SJSA1 (cell line): Measurements from ENCODE around the gene JAG2. TPM values are rescaled to one million over a fixed set of nuclear protein-coding genes. Genes with fewer than 3 reads are reported as not detected.

Experiments used
- DNase-seq, 2 experiments: peaks; one replicate each; pipeline ENCODE4 v3.0.0-alpha.2; 2015 to 2020; ENCODE audit warnings: low spot score in 2 of 2, low read depth in 1 of 2
- H3K27ac ChIP-seq: fragments of 250-450 bp; sonication (Bioruptor Pico); 2 replicates; pipeline ENCODE4 v1.5.1; 2020; ENCODE audit warnings: mild to moderate bottlenecking, moderate library complexity
- H3K27me3 ChIP-seq: fragments of 250-450 bp; sonication (Bioruptor Pico); replicated peaks from 2 replicates; pipeline ENCODE4 v1.5.1; 2020; ENCODE audit warnings: mild to moderate bottlenecking, moderate library complexity
- H3K36me3 ChIP-seq: fragments of 250-450 bp; sonication (Bioruptor Pico); 2 replicates; pipeline ENCODE4 v1.5.1; 2020; ENCODE audit warnings: mild to moderate bottlenecking
- H3K4me1 ChIP-seq: fragments of 250-450 bp; sonication (Bioruptor Pico); replicated peaks from 2 replicates; pipeline ENCODE4 v1.6.1; 2021; ENCODE audit warnings: mild to moderate bottlenecking
- H3K4me3 ChIP-seq: fragments of 250-450 bp; sonication (Bioruptor Pico); 2 replicates; pipeline ENCODE4 v1.5.1; 2020; ENCODE audit warnings: mild to moderate bottlenecking
- H3K9me3 ChIP-seq: fragments of 250-450 bp; sonication (Bioruptor Pico); replicated peaks from 2 replicates; pipeline ENCODE4 v1.5.1; 2020; ENCODE audit warnings: mild to moderate bottlenecking
- total RNA-seq: library from RNA; depleted of rRNA; stranded (reverse); fragments of >200 nt; shearing (Covaris generic); gene quantifications from 2 replicates; pipeline ENCODE4 v1.2.3, GENCODE V29; 2014

Gene JAG2
- total RNA-seq, 1 experiment from 2014 or later, result 125 TPM

DNA sequence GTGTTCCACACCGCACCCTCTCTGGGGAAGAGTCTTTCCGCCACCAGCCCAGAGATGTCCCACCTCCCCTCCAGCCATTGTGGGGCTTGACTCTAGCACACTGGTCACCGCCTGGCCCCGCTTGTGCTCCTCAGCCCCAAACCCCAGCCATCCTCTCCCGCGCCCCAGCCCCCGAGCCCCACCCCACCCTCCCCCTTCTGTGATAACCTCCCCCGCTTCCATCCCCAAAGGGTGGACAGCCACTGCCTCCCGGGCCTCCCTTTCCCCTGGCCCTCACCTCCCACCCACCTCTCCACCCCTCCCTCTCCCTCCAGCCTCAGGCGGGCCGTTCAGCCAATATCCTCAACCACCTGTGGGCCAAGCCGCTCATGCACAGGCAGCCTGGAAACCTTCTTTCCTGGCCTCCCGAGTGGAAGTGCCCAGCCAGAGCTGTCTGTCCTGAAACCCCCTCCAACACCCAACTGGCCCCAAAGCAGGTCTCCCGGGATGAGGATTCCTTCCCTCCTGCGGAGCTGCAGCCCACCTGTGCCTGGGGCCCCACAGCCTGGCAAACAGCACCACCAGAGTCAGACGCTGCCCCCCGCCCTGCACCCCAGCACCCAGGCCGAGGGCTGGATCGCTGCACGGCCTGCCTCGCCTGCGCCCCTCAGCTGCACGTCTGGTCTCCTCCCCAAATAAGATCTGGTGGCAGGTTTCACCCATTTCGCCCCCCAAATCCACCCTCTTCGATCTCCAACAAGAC, 39.6 kb upstream of the JAG2 start:
- no peak overlapping the region for H3K27ac ChIP-seq

DNA sequence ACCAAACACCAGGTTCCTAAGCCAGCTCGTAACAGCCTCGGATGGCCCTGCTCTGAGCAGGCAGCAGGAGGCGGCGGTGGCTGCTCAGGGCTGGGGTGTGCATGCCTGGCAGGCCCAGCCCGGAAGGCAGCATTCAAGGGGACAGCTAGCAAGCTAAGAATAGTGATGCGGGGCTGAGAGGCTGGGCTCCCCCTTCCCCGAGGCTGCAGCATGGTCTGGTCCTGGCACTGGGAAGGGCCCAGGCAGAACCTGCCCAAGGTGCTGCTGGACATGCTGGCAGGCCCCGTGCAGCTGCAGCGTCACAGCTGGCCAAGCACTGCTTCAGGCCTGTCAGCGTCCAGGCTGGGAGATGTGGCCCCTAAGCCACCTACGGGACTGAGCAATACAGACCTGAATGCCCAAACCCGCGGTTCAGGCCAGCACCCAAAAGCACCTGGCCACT, 38.9 kb upstream of the JAG2 start:
- H3K36me3 ChIP-seq, result peaks cover 4% of the 10 kb centered on the region; the same call in 1 of the 2 replicates
- peaks cover 8% of the 10 kb centered on the region for H3K4me1 ChIP-seq
- no peak for DNase-seq
- H3K27me3 ChIP-seq, result no peaks in the 10 kb centered on the region
- H3K4me3 ChIP-seq, result no peak overlapping the region
- no peaks in the 10 kb centered on the region for H3K9me3 ChIP-seq
- H3K27ac ChIP-seq, result no peak overlapping the region

More for the DNA sequence above, 39.6 kb upstream of the JAG2 start:
- Histone ChIP-seq H3K36me3 (peaks cover 4% of the 10 kb centered on the region; the same call in 1 of the 2 replicates), H3K9me3 (no peaks in the 10 kb centered on the region), H3K4me3 (no peak overlapping the region), H3K27me3 (no peaks in the 10 kb centered on the region), H3K4me1 (peaks cover 1% of the 10 kb centered on the region)
- no peak for DNase-seq

DNA sequence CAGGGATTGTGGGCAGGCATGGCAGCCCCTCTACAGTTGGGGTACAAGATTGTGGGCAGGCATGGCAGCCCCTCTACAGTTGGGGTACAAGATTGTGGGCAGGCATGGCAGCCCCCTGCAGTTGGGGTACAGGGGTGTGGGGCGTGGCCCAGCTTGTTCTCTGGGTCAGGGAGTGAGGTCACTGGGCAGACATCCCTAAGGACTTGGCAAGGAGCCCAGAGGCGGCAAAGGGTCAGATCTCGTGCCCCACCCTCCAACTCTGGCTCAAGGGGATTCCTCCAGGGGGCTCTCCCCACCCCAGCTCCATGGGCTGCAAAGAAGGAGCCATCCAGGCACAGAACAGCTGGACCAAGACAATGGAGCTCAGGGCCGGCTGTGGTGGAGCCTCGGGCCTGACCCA, 38.3 kb upstream of the JAG2 start:
- no peak overlapping the region for H3K27ac ChIP-seq
- DNase-seq, result no peak
- H3K4me1 ChIP-seq, result peaks cover 14% of the 10 kb centered on the region
- no peak overlapping the region for H3K4me3 ChIP-seq
- H3K9me3 ChIP-seq, result no peaks in the 10 kb centered on the region
- H3K27me3 ChIP-seq, result no peaks in the 10 kb centered on the region
- H3K36me3 ChIP-seq, result peaks cover 4% of the 10 kb centered on the region; the same call in 1 of the 2 replicates

DNA sequence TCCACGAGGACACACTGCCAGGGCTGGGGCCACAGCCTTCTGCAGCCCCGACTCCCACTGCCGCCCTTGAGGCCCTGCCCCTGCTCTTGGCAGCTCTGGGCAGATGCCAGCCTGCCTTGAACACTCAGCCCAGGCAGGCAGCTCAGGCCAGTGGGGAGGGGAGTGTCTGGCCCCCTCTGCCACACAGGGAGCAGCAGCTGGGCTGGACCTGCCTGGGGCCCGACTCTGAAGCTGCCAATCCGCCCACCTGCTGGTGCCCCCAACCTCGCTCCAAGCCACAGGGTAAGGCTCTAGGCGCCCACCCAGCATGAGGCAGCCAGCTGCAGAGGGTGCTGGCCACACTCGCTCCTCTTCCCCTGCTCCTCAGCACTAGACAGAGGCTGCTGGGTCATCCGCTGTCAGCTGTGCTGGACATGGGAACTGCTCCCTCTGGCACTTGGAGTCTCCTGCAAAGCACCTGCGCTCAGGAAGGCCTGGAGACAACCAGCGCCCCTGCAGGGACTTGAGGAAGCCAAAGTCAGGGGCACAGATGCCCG, 37.2 kb upstream of the JAG2 start:
- Histone ChIP-seq H3K27ac (no peak overlapping the region), H3K27me3 (no peaks in the 10 kb centered on the region), H3K36me3 (peaks cover 4% of the 10 kb centered on the region; the same call in 1 of the 2 replicates), H3K4me3 (no peak overlapping the region), H3K9me3 (no peaks in the 10 kb centered on the region), H3K4me1 (peaks cover 26% of the 10 kb centered on the region)
- DNase-seq, result peak in 1 of 2 experiments; percentile 8

DNA sequence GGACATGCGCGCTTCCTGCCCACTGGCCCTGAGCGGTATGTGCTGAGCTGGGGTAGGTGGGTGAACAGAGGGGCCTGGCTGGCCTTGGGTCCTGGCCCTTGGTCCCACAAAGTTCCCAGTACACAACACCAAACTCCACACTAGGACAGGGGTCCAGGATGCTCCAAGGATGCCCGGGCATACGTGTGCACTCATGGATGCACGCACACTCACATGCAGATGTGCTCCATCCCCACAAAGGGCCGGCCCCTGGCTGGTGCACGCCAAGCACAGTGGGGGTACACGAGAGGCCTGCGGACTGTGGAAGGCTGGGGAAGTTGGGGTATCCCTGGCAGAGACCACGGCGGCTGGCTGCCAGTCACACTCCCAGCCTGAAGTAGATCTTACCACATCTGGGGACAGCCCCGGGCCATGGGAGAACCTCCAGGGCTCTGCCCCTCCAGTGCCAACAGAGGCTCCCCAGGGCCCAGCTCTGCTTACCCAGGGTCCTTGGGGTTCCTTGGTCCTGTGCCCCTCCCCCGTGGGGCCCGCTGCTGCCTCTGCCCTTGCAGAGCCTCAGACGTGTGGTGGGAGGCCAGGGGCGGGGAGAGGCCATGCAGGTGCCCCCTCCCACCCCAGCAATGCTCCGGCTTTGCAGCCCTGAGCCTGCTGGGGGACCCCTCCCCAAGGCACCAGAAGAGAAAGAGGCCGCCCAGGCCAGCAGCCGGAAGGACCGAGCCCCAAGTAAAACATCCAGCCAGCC, 36.5 kb upstream of the JAG2 start:
- no peak overlapping the region for H3K4me3 ChIP-seq
- H3K4me1 ChIP-seq, result peaks cover 28% of the 10 kb centered on the region
- H3K27ac ChIP-seq, result no peak overlapping the region
- no peaks in the 10 kb centered on the region for H3K9me3 ChIP-seq
- H3K27me3 ChIP-seq, result no peaks in the 10 kb centered on the region
- DNase-seq, result no peak
- peaks cover 2% of the 10 kb centered on the region; the same call in 1 of the 2 replicates for H3K36me3 ChIP-seq

DNA sequence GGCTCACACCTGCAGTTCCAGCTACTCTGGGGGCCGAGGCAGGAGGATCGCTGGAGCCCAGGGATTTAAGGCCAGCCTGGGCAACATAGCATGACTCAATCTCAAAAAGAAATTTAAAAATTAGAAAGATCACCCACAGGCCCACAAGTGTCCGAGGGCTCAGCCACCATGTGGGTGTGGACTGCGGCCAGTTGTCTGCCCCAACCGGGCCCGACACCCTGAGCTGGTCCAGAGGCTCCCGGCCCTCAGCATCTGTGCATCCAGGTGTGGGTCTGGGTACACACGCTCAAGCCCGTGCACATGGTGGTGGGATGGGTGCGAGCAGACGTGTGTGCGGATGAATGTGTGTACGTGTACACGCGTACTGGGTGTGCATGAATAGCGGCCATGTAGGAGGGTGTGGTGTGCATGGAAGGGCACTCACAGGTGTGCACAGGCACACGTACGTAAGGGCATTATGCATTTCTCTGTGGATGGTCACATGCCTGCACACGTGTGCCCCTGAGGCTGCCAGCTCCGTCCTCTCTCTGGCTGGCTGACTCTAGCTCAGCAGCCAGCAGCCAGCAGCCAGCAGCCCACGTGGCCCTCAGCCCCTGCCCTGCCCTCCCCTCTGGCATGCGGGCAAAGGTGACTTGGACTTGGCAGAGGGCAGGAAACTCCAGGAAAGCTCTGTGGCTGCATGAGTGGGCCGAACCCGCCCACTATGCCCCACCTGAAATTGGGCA, 35.8 kb upstream of the JAG2 start:
- no peak for DNase-seq
- no peaks in the 10 kb centered on the region for H3K27me3 ChIP-seq
- H3K4me1 ChIP-seq, result peaks cover 35% of the 10 kb centered on the region
- no peaks in the 10 kb centered on the region for H3K9me3 ChIP-seq
- H3K4me3 ChIP-seq, result no peak overlapping the region
- no peak overlapping the region for H3K27ac ChIP-seq
- H3K36me3 ChIP-seq, result no peaks in the 10 kb centered on the region

DNA sequence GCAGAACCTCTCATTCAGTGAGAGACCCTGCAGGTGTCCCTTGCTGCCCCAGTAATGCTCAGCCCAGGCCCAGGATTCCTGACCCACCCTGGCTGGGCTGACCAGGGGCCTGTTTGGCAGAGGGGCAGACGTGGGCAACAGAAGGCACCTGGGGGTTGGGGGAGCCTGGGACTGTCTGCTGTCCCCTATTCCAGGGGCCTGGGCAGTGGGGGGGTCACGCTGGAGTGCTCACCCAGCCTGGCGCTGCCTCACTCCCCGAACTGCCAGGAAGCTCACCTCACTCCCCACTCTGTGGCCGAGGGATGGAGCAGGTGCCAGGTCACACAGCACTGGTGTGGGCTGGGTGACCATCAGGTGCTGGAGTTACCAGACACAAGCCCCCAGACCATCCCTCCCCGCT, 35.1 kb upstream of the JAG2 start:
- no peaks in the 10 kb centered on the region for H3K36me3 ChIP-seq
- H3K27ac ChIP-seq, result no peak overlapping the region
- H3K27me3 ChIP-seq, result no peaks in the 10 kb centered on the region
- H3K4me3 ChIP-seq, result no peak overlapping the region
- peaks cover 42% of the 10 kb centered on the region for H3K4me1 ChIP-seq
- DNase-seq, result no peak
- no peaks in the 10 kb centered on the region for H3K9me3 ChIP-seq

DNA sequence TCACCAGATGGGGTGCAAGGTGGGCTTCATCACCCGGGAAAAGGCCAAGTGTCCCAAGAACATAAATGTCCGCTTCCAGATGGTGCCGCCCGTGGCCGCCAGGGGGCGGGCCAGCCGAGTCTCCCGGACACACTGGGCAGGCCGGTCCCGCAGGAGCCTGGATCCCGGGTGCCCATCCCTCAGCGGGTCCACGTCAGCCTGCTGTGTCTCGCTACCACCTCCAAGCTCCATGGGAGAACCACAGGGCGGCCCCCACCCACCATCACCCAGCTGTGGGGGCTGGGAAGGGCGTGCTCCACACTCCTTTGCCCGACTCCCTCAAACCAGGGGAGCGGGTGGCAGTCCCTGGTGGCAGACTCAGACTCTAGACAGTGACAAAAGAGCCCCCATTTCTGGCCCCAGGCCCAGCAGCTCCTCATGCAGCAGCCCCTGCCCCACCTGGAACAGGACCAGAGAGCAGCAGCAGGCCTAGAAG, 34.5 kb upstream of the JAG2 start:
- no peaks in the 10 kb centered on the region for H3K36me3 ChIP-seq
- no peaks in the 10 kb centered on the region for H3K9me3 ChIP-seq
- DNase-seq, result peak; percentile 69 to 80
- H3K27me3 ChIP-seq, result no peaks in the 10 kb centered on the region
- peaks cover 48% of the 10 kb centered on the region for H3K4me1 ChIP-seq
- no peak overlapping the region for H3K4me3 ChIP-seq
- no peak overlapping the region for H3K27ac ChIP-seq

DNA sequence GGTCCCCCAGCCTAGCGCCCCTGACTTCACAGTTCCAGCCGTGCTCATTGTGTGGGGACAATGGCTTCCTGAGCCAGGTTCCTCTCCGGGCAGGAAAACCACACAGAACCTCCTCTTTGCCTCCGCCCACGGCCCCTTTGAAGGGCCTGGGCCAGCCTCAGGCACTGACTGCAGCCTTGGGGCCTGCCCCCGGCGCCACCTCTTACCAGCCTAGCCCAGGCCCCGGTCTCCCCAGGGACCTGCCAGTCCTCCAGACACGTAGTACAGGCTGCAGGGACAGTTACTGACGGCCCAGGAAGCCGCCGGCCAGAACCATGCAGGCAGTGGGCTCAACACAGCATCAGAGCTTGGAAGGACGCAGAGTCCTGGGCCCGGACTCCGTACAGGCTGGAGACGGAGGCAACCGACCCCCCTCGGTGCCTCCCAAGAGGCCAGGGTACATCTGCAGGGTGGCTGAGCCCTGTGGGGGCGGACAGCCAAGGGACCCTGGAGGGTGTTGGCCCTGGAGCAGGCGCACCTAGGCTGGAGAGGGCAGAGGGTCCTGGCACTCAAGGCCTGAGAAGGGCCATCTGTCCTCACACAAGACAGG, 33.4 kb upstream of the JAG2 start:
- no peaks in the 10 kb centered on the region for H3K9me3 ChIP-seq
- no peak overlapping the region for H3K4me3 ChIP-seq
- peaks cover 59% of the 10 kb centered on the region for H3K4me1 ChIP-seq
- H3K27me3 ChIP-seq, result no peaks in the 10 kb centered on the region
- H3K27ac ChIP-seq, result peak overlapping the region; percentile 44; the same call in 1 of the 2 replicates
- no peaks in the 10 kb centered on the region for H3K36me3 ChIP-seq
- peak in 1 of 2 experiments; percentile 36 for DNase-seq

DNA sequence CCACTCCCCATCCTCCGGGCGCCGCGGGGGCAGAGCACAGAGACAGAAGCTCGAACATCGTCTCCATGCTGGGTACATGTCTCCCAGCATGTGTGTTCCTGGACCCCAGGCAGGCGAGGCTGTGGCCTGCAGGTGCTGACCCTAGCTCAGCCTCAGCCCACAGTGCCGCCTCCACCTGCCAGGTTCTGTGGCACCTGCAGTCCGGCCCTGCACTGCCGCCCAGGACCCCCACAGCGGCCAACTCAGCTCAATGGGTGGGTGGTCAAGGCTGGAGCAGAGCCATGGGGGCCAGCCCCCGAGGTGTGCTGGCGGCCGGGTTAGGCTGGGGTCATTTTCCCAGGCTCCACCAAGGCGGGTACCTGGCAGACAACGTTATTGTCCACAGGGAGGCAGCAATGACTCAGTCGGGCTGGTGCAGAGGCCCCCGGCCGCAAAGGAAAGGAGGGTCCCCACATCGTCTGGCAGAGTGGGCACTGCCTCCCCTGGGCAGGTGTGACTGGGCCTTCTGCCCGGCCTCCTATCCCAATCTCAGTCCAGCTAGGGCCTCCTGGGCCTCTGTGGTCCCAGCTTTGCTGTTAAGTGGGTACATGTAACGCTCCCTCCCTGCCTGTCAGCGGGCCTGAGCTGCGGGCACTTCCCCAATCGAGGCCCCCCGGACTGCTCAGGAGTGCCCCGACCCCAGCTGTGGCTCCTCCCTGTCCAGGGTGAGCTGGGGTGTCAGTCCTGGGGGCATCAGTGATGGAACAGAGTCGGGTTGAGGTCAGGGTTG, 32.8 kb upstream of the JAG2 start:
- H3K27ac ChIP-seq, result peak overlapping the region; percentile 44; the same call in 1 of the 2 replicates
- DNase-seq, result no peak

DNA sequence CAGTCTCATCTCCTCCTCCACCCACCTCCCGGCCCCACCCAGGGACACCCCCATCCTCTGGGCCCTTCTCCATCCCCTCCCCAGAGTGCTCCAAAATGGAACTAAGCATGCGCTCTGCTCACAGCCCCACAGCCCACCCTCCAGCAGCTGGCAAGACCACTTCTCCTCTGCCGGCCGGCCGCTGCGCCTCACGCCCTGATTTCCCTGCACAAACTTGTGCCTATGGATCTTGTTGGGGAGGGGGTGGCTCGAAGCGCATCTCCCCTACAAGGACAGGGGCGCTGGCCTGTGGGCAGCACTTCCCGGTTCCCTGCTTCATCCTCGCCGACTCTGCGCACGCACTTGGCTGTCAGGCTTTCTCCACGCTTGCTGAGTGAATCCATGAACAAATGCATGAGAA, 32.1 kb upstream of the JAG2 start:
- Histone ChIP-seq H3K9me3 (no peaks in the 10 kb centered on the region), H3K27ac (no peak overlapping the region), H3K27me3 (no peaks in the 10 kb centered on the region), H3K4me1 (peaks cover 72% of the 10 kb centered on the region), H3K4me3 (no peak overlapping the region), H3K36me3 (no peaks in the 10 kb centered on the region)
- no peak for DNase-seq

More for the DNA sequence above, 32.8 kb upstream of the JAG2 start:
- no peaks in the 10 kb centered on the region for H3K27me3 ChIP-seq
- no peak overlapping the region for H3K4me3 ChIP-seq
- no peaks in the 10 kb centered on the region for H3K9me3 ChIP-seq
- H3K4me1 ChIP-seq, result peaks cover 65% of the 10 kb centered on the region
- H3K36me3 ChIP-seq, result no peaks in the 10 kb centered on the region

DNA sequence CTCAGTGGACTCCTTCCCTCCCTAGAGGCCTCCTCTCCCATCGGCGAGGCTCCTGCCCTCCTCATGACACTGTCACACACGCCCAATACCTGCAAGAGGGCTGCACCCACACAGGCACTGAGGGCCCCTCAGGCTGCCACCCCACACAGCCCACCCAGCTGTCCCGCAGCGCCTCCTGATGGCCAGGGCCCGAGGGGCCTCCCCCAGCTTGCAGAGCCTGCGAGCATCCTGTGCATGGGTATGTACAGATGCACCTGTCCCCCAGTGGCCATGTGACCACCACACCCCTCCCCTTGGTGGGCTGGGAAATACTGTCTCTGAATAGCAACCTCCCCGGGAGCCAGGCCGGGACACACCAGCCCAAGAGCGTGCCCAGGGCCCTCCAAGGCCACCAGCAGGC, 31.5 kb upstream of the JAG2 start:
- no peak overlapping the region for H3K4me3 ChIP-seq
- no peak overlapping the region for H3K27ac ChIP-seq
- no peaks in the 10 kb centered on the region for H3K27me3 ChIP-seq
- H3K4me1 ChIP-seq, result peaks cover 78% of the 10 kb centered on the region
- no peaks in the 10 kb centered on the region for H3K9me3 ChIP-seq
- no peak for DNase-seq
- H3K36me3 ChIP-seq, result no peaks in the 10 kb centered on the region
